H7 (cell line): ENCODE results near the gene C19orf38. TPM values are rescaled to one million over a fixed set of nuclear protein-coding genes. Genes with fewer than 3 reads are reported as not detected.
"Not testable (repeated sequence)": the region's sequence is repeated elsewhere in the genome, so short reads cannot be mapped to it uniquely, and the experiment has no call there.

Experiments used
- DNase-seq: peaks from one replicate; pipeline ENCODE4 v3.0.0; 2012
- H3K27me3 ChIP-seq: 2 replicates; pipeline ENCODE4 v1.6.0; 2011; ENCODE audit warnings: mild to moderate bottlenecking, low read length; ENCODE audit not compliant: control insufficient read depth, insufficient read depth
- H3K36me3 ChIP-seq: replicated peaks from 2 replicates; pipeline ENCODE4 v1.5.1; 2011; ENCODE audit warnings: low read length; ENCODE audit not compliant: control insufficient read depth, insufficient read depth
- H3K4me3 ChIP-seq: 2 replicates; pipeline ENCODE4 v1.5.1; 2011; ENCODE audit warnings: low read depth, mild to moderate bottlenecking, control low read depth, low read length, moderate library complexity; ENCODE audit not compliant: insufficient read depth
- total RNA-seq: library from RNA; depleted of rRNA; stranded (reverse); fragments of >200 nt; shearing (Covaris generic); gene quantifications from 2 replicates; pipeline ENCODE4 v1.2.3, GENCODE V29; 2014

Gene C19orf38
- total RNA-seq, 1 experiment from 2014 or later, result 0.59 TPM

DNA sequence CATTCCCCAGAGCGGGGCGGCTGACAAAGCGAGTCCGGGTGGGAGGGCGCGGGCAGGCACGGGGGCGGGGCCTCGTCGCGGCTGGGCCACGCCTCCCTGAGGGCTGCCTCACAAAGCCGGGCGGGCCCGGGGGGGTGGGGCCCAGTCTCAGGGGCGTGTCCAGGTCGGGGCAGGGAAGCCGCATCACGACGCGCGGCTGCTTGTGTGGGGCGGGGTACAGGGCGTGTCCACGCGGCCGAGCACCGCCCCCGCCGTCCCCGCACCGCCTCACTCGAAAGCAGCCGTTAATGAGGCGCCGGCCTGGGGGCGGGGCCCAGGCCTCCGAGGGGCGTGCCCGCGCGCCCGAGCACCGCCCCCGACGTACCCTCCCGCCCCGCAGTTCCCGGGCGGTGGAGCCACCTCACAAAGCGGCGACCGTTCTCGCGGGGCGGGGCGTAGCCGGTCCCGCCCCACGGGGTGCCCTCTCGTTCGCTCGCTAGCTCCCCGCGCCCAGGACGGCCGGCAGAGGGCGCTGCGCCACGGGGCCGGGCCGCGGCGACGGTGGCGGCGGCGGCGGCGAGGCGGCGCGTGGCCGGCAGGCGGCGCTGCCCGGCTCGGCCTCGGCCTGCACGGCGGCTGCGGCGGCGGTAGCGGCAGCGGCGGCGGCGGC, 22.9 kb downstream of the C19orf38 start, which contains the start of gene CARM1:
Gene CARM1, plus strand, starts transcription at position 599 of the 649 bp plus-strand sequence. CDS start 150 bp downstream, outside the sequence.
- H3K36me3 ChIP-seq, result no peaks in the 10 kb centered on the region
- peak; percentile 100 for DNase-seq
- H3K4me3 ChIP-seq, result peak within 1 kb of the TSS; percentile 72
- H3K27me3 ChIP-seq, result no peaks in the 10 kb centered on the region

DNA sequence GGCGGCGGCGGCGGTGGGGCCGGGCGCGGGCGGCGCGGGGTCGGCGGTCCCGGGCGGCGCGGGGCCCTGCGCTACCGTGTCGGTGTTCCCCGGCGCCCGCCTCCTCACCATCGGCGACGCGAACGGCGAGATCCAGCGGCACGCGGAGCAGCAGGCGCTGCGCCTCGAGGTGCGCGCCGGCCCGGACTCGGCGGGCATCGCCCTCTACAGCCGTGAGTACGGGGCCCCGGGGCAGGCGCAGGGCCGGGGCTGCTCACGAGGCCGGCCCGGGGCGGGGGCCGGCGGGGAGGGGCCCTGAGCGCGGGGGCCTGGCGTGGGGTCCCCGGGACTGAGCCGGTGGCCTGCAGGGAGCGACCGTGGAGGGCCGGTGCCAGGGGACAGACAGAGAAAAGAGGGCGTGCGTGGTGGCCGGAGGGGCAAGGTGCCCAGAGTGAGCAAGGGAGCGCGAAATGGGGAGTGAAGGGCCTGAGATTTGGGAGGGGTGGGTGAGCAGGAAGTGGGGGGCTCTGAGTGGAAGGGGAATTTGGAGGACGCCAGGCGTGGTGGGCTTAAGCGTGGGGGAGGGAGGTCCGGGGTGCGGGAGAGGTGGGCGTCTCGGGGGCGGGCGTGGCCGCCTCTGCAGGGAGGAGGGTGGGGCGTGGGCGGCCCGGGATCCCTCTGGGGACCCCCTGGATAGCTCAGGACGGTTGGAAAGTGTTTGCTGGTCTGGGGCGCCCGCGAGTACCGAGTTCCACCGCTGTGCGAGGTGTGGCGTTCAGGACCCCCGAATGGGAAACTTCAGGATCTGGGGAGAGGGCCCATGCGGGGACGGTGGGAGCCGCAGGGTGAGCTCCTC, 23.7 kb downstream of the C19orf38 start:
- H3K4me3 ChIP-seq, result peak overlapping the region; percentile 72
- H3K36me3 ChIP-seq, result no peaks in the 10 kb centered on the region
- H3K27me3 ChIP-seq, result no peaks in the 10 kb centered on the region
- DNase-seq, result peak; percentile 82

DNA sequence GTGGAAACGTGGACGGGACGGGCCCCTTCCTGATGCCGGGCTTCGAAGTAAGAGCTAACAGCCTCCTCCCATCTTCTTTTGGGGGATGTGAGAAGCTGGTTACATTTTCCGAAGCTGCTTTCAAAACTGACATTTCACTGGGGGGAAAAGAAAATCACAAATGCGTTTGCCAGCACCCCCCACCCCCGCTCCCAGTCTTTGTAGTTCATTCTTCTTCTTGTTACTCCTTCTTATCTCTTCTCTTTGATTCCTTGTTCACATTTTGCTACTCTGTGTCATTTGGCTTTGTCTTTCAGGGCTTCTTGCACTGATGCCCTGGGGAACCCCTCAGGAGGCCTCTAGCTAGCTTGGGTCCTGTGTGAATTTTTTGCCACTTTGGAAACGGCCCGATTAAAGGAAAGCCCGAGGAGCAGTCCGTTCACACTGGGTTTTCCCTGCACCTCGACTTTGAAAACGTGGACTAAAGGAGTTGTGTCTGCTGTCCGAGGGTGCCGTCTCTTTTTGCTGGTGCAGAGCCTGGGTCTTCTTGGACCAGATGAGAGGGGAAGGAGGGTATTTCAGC, 24.4 kb downstream of the C19orf38 start:
- Histone ChIP-seq H3K36me3 (no peaks in the 10 kb centered on the region), H3K27me3 (no peaks in the 10 kb centered on the region), H3K4me3 (peak overlapping the region; percentile 72)
- DNase-seq, result no peak

DNA sequence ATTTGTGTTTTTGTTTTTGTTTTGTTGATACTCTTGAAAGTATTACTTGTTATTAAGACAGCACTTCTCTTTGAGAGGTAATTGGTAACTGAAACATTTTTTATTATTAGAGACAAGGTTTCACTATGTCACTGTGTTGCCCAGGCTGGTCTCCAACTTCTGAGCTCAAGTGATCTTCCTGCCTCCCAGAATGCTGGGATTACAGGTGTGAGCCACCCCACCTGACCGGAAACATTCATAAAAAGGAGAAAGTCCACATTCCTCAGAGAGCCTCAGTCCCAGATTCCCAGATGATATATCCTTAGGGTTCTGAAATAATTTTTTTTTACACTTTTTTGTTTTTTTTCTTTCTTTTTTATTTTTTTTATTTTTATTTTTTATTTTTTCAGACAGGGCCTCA, 25.8 kb downstream of the C19orf38 start:
- no peaks in the 10 kb centered on the region for H3K36me3 ChIP-seq
- no peak for DNase-seq
- no peak overlapping the region for H3K4me3 ChIP-seq
- H3K27me3 ChIP-seq, result no peaks in the 10 kb centered on the region

DNA sequence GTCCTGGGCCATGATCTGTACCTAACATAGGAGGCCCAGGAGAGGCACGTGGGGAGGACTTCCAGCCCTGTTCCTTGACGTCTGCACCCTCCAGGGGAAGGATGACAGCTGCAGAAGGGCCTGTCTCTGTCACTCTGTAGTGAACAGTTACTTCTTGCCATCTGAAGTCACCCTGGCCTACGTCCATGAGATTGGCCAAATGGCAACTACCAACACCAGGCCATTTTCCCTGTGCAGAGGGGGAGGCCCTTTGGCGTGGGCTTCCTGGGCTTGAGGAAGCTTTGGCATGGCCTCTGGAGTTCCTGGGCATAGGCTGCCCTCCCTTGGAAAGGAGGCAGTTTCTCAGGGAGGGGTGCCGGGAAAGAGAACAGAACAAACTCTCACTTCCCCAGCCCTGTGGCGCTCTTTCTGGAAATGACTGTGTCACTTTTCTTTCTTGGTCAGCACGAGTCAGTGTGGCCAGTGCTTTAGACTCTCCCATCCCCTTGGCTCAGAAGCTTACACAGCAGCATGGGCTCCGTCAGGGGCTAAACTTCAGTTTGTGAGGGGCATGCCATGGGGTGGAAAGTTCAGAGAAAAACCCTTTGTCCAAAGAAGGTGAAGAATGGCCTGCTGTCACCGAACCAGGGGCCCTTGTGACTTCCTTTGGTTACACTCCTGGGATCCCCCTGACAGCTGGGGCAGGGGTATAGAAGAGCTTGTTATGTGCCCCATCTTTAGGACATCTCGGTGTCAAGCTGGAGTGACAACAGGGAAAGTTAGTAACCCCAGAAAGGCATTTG, 28.4 kb downstream of the C19orf38 start:
- H3K4me3 ChIP-seq, result no peak overlapping the region
- no peak for DNase-seq

DNA sequence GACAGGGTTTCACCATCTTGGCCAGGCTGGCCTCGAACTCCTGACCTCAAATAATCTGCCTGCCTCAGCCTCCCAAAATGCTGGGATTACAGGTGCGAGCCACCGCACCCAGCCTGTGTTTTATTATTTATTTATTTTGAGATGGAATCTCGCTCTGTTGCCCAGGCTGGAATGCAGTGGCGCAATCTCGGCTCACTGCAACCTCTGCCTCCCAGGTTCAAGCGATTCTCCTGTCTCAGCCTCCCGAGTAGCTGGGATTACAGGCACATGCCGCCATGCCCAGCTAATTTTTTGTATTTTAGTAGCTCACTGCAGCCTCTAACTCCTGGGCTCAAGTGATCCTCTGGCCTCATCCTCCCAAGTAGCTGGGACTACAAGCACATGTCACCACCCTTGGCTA, 29.4 kb downstream of the C19orf38 start:
- H3K4me3 ChIP-seq, DNase-seq, H3K36me3 ChIP-seq, H3K27me3 ChIP-seq: not testable (repeated sequence)

More for the DNA sequence above, 28.4 kb downstream of the C19orf38 start:
- peaks cover 1% of the 10 kb centered on the region; the same call in 1 of the 2 replicates for H3K36me3 ChIP-seq
- H3K27me3 ChIP-seq, result no peaks in the 10 kb centered on the region

DNA sequence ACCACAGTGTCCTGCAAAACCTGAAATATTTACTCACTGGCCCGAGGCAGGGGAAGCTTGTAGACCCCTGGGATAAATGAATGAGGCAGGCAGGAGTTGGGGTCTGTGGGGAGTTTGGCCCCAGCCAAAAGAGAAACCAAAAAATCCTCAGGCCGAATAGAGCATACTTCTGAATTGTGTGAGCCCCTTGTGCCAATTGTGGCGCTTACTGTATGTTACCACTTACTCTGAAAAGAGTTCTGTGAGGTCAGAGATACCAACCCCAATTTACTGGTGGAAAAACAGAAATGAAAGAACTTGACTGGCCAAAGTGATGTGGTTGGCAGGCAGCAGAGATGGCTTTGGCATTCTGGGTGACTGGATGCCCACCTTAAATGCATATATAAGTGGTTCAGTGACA, 30.0 kb downstream of the C19orf38 start:
- no peak overlapping the region for H3K4me3 ChIP-seq
- H3K27me3 ChIP-seq, result no peaks in the 10 kb centered on the region
- no peak for DNase-seq
- H3K36me3 ChIP-seq, result peaks cover 1% of the 10 kb centered on the region; the same call in 1 of the 2 replicates

DNA sequence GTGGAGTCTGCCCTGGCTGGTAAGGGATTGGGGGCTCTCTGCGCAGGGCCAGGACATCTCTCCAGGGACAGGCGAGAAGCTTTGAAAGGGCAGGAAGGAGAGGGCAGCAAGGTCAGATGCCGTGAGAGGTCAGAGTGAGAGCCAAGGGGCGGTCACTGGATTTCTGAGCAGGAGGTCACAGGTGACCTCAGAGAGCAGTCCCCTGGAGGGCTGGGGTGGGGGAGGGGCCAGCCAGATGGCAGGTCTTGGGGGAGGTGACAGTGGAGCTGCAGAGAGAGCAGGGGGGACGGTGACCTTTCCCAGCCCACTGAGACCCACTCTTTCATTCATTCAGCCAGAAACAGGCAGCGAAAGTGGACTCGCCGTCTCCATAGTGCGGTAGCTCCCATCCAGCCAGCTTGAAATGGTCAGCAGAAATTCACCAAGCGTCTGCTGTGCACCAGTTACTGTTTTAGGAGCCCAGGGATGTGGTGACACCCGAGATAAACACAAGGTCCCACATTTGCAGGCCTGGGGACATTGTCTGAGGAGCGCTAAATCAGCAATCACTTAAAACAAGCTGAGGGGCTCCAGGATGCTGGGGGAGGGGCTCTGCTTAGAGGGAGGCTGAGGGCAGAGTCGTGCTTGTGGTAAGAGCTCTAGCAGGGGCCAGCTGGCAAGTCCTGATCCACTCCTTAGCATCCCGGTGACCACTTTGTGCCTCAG, 33.3 kb downstream of the C19orf38 start:
- DNase-seq, result peak; percentile 70
- Histone ChIP-seq H3K36me3 (peaks cover 1% of the 10 kb centered on the region; the same call in 1 of the 2 replicates), H3K27me3 (no peaks in the 10 kb centered on the region), H3K4me3 (no peak overlapping the region)

DNA sequence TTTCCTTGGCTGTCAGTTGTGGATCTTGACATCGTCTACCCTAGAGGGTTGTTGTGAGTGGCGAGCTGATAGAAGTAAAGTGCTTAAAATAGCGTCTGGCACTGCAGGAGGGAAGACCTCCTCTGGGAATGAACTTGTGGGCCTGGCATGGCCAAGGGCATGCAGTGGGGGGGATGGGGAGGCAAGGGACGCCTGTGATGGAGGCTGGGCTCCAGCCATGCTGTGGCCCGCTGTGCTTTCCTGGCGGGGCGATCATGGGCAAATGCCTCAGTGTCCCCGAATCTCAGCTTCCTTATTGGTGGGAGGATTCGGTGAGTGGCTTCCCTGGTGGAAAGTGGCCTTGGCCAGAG, 33.9 kb downstream of the C19orf38 start:
- Histone ChIP-seq H3K4me3 (no peak overlapping the region), H3K36me3 (peaks cover 1% of the 10 kb centered on the region; the same call in 1 of the 2 replicates), H3K27me3 (no peaks in the 10 kb centered on the region)
- DNase-seq, result peak; percentile 47

DNA sequence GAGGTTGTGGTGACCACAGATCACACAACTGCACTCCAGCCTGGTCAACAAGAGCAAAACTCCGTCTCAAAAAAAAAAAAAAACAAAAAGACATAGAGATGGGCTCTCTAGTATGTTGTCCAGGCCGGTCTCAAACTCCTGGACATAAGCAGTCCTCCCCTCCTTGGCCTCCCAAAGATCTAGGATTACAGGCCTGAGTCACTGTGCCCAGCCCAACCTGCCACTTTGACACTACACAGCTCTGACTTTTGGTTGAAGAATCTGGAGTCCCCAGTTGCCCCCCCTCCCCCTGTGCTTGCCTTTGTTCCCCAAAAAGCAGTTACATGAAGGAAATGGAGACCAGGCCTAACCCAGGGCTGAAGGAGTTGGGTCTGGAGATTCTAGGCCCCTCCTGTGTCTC, 36.1 kb downstream of the C19orf38 start:
- Histone ChIP-seq H3K27me3 (no peaks in the 10 kb centered on the region), H3K36me3 (peaks cover 1% of the 10 kb centered on the region; the same call in 1 of the 2 replicates), H3K4me3 (no peak overlapping the region)
- DNase-seq, result no peak

DNA sequence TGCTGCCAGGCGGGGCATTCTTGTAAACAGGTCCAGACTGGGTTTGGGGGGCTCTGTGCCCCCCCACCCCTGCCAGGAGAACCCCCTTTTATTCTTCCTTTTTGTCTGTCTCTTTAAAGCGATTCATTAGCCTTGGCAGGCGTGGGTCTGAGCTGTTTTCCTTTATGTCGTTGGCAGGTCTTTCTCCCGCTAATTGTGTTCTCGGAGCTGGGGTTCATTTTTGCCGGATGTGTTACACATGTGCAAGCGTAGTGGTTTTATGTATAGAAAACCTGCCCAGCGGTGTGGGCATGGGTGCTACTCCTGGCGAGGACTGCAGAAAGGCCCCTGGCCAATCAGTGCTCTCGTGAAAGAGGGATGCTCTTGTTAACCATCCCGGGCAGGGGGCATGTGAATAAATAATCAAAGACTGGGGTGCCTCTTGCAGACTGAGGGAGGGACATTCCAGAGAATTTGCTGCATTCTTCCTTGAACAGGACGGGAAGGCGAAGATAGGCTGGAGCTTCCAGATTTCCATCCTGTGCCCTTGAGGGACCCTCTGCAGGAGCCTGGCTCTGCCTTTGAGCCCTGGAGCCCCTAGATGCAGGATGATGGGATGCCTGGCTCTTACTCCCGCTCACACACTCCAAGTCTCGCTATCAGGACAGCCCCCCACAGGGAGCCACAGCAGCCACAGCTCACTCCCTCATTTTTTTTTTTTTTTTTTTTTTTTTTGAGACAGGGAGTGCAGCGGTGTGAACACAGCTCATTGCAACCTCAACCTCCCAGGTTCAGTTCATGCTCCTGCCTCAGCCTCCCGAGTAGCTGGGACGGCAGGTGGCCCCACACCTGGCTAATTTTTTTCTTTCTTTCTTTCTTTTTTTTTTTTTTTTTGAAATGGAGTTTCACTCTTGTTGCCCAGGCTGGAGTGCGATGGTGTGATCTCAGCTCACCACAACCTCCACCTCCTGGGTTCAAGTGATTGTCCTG, 37.3 kb downstream of the C19orf38 start:
- DNase-seq, result peak; percentile 74
- Histone ChIP-seq H3K27me3 (no peaks in the 10 kb centered on the region), H3K4me3 (no peak overlapping the region), H3K36me3 (no peaks in the 10 kb centered on the region)

DNA sequence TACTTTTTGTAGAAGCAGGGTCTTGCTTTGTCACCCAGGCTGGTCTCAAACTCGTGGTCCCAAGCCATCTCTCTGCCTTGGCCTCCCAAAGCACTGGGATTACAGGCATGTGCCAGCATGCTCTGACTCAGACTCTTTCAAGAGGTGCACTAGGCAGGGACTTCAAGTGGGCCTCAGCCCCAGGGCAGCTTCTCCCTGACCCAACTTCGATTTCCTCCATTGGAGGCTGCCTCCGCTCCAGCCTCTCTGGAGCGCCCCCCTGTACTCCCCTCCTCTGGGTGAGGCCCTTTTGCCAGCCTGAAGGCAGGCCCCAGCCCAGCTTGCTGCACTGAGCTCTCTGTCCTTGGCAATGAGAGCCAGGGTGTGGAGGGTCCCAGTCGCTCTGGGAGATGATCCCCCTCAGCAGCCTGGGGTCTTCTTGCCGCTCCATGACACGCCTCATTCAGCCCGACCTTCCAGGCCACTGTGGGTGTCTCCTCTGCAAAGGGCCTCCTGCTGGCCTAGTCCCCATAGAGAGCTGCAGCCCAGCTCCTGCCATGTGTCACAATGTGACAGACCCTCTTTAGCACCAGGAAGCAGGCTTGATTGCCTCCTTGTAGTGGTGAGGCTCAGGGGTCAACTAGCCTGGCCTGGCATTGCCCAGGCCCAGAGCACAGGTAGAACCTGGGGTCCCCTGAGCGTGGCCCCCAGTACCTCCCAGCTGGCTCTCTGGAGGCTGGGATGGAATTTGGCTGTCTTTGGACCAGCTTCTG, 39.6 kb downstream of the C19orf38 start:
- no peaks in the 10 kb centered on the region for H3K27me3 ChIP-seq
- H3K4me3 ChIP-seq, result no peak overlapping the region
- H3K36me3 ChIP-seq, result no peaks in the 10 kb centered on the region
- peak; percentile 54 for DNase-seq
